GM12864 (cell line): ENCODE results near the gene ENTREP3.
"Not testable (repeated sequence)": the region's sequence is repeated elsewhere in the genome, so short reads cannot be mapped to it uniquely, and the experiment has no call there.

Experiments used
- DNase-seq: peaks from one replicate; pipeline ENCODE4 v3.0.0-alpha.2; 2011; ENCODE audit warnings: low read depth
- H3K4me3 ChIP-seq: 2 replicates; pipeline ENCODE4 v1.5.1; 2011; ENCODE audit warnings: mild to moderate bottlenecking, low read depth, low read length, control low read depth
- TF ChIP-seq, protein P1 (sequence below): IDR thresholded peaks from 2 replicates; pipeline ENCODE4 v1.5.1; 2011; ENCODE audit warnings: low read depth, mild to moderate bottlenecking, moderate library complexity, low read length, control low read depth, inconsistent platforms; ENCODE audit errors: missing control alignments

ENTREP3 gene

DNA sequence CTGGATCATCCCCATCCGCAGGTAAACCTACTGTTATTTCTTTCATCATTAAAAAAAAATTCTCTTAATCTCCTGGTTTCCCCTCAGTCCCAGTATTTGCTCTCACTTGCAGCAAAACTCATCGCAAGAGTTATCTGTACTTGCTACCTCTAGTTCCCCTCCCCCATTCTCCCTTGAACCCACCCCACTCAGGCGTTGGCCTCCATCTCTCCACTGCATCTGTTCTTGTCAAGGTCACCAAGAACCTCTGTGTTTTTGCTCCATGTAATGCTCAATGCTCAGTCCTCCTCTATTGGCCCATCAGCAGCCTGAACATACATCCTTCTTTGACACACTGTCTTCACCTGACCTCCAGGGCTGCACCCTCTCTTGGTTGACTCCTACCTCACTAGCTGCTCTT, 41.4 kb upstream of the ENTREP3 start:
- no peak for DNase-seq
- TF ChIP-seq, protein P1, sequence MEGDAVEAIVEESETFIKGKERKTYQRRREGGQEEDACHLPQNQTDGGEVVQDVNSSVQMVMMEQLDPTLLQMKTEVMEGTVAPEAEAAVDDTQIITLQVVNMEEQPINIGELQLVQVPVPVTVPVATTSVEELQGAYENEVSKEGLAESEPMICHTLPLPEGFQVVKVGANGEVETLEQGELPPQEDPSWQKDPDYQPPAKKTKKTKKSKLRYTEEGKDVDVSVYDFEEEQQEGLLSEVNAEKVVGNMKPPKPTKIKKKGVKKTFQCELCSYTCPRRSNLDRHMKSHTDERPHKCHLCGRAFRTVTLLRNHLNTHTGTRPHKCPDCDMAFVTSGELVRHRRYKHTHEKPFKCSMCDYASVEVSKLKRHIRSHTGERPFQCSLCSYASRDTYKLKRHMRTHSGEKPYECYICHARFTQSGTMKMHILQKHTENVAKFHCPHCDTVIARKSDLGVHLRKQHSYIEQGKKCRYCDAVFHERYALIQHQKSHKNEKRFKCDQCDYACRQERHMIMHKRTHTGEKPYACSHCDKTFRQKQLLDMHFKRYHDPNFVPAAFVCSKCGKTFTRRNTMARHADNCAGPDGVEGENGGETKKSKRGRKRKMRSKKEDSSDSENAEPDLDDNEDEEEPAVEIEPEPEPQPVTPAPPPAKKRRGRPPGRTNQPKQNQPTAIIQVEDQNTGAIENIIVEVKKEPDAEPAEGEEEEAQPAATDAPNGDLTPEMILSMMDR: no peak
- H3K4me3 ChIP-seq: no peak overlapping the region

DNA sequence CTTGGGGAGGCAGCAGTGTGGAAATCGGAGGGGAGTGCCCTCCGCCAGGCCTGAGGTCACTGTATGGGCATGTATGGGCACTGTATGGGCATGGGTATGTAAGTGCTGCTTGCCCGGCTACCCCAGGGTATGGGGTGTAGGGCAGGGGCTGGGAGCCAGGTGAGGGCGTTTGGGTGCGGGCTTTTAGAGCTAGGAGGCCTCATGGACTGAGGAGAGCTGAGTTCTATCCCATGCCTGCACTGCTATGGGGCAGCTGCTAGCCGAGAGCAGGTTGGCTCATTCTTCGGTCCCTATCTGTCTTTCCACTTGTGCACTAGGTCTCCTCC, 40.6 kb upstream of the ENTREP3 start:
- DNase-seq: no peak
- TF ChIP-seq, protein P1: no peak
- H3K4me3 ChIP-seq: no peak overlapping the region

DNA sequence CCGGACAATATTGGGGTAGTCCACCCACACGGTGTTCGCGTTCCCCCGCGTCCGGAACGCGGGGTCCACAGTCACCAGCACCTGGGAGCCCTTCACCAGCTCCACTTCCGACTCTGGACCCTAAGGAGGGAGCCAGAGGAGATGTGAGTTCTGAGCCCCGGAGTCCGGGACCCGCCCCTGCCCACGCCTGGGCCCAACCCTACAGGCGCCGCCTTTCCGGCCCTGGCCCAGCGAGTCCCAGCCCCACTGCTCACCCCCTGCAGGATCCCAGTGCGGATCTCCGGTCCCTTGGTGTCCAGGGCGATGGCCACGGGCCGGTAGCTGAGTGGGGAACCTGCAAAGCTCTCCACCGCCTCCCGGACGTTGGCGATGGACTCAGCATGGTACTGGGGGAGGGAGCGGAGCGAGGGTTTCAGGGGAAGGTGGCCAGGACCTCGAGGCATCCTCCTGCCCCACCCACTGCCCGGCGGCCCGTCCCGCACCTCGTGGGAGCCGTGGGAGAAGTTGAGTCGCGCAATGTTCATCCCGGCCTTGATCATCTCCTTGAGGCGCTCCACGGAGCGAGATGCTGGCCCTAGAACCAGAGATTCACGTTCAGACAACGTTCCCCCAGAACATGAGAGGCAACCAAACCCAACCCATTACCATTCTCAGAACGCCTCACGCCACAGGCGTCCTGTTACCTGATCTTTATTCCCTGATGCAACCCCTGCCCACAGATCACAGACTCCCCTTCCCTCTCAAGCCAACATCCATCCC, 40.1 kb upstream of the ENTREP3 start:
- no peak overlapping the region for H3K4me3 ChIP-seq
- DNase-seq: no peak
- TF ChIP-seq, protein P1: no peak

DNA sequence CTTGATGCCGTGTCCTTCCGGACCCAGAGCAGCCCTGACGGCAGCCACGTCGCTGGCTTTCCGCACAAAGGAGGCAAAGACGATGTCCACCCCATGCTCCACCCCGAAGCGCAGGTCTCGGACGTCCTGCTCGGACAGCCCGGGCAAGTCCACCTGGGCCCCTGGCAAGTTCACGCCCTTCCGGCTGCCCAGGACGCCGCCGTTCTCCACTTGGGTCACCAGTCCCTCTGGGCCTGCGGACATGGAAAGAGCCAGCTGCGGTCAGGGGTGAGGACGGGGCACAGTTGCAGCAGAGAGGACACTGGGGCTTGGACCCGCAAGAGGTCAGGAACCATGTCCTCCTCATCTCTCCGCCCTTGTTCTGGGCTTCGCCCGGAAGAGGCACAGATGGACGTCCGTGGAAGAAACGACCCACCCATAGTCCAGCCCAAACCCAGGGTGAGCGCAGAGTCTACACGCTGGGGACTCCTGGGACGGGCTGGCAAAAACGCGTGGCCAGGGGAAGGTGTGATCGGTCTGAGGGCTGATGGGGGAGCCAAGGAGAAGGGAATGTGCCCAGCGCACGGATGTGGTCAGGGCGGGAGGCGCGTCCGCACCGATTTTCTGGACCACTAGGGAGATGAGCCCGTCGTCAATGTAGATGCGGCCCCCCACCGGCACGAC, 39.4 kb upstream of the ENTREP3 start:
- no peak overlapping the region for H3K4me3 ChIP-seq
- no peak for DNase-seq
- TF ChIP-seq, protein P1: no peak

DNA sequence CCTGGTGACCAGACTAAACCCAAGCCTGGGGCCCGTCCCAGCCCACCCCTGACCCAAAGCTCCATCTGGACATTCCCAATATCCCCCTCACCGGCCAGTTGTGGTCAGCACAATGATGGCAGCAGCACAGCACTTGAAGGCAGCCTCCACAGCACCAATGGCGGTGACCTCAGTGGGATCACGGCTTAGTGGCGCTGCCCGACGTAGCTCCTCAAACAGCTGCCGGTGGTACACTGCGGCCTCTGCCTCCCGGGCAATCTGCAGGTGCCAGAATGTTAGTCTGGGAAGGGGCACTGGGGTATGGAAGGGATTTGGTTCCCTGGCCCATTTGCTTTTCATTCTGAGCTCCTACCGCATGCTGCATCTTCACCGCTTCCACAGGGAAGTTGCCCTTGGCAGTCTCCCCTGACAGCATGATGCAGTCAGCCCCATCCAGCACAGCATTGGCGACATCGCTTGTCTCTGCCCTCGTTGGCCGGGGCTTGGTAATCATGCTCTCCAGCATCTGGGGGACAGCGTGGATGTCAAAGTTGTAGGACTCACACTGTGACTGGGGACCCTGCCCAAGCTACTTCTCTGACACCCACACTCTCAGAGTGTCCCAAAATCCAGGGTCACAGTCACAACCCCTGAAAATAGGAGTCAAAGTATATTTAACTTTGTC, 37.9 kb upstream of the ENTREP3 start:
- DNase-seq: no peak
- TF ChIP-seq, protein P1: no peak
- H3K4me3 ChIP-seq: no peak overlapping the region

DNA sequence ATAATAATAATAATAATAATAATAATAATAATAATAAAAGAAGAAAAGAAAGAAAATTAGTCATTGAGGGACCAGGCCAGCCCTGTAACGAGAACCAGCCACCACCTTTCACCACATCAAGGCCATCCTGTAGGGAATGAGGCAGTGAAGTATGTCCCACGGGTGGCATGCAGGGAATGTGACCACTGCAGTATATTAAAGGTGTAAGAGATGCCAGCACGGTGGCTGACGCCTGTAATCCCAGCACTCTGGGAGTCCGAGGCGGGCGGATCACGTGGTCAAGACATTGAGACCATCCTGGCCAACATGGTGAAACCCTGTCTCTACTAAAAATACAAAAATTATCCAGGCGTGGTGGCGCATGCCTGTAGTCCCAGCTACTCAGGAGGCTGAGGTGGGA, 35.7 kb upstream of the ENTREP3 start:
- DNase-seq, H3K4me3 ChIP-seq: not testable (repeated sequence)

DNA sequence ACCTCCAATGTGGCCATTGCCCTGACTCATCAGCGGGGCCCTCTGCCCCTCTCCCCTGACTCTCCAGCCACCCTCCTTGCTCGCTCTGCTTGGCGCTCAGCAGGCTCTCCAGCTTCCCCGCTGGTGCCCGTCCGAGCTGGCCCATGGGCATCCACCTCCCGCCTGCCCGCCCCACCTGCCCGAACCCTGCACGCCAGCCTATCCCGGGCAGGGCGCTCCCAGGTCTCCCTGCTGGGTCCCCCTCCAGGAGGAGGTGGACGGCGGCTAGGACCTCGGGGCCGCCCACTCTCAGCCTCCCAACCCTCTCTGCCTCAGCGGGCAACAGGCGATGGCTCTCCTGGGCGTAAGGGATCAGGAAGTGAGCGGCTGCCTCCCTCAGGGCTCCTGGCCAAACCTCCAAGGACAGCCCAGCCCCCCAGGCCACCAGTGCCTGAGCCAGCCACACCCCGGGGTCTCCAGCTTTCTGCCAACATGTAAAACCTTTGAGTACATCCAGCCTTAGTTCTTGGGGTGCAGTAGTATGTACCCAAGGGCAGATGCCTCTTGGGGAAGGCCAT, 32.8 kb upstream of the ENTREP3 start:
- H3K4me3 ChIP-seq: no peak overlapping the region
- TF ChIP-seq, protein P1: no peak

More for the DNA sequence above, 32.8 kb upstream of the ENTREP3 start:
- DNase-seq: no peak
